Thyroid gland (tissue), 4 donors: ENCODE results near the gene PLCD3. TPM values are rescaled to one million over a fixed set of nuclear protein-coding genes. Genes with fewer than 3 reads are reported as not detected.

Experiments
- DNase-seq, 2 donors: peaks; one replicate each; pipeline ENCODE4 v3.0.0-alpha.2; 2019
- H3K27ac ChIP-seq, 3 donors: fragments of 200-600 bp; sonication (generic); 1 replicate in 2 of 3; 2 replicates in 1 of 3; pipeline ENCODE4 v1.5.1; 2016 to 2019; ENCODE audit warnings: mild to moderate bottlenecking in 1 of 3, moderate library complexity in 1 of 3
- H3K27me3 ChIP-seq: fragments of 200-600 bp; sonication (generic); one replicate; pipeline ENCODE4 v1.5.1; 2019
- H3K36me3 ChIP-seq, 2 donors: fragments of 200-600 bp; sonication (generic); one replicate each; pipeline ENCODE4 v1.5.1; 2016 to 2019
- H3K4me1 ChIP-seq, 2 donors: fragments of 200-600 bp; sonication (generic); one replicate each; pipeline ENCODE4 v1.5.1; 2017 to 2019
- H3K4me3 ChIP-seq, 3 donors: fragments of 200-600 bp; sonication (generic); replicated peaks in 1 of 3; 1 replicate in 2 of 3; 2 replicates in 1 of 3; pipeline ENCODE4 v1.5.1; 2016; ENCODE audit warnings: mild to moderate bottlenecking in 1 of 3
- H3K9me3 ChIP-seq: fragments of 200-600 bp; sonication (generic); one replicate; pipeline ENCODE4 v1.5.1; 2017
- CTCF ChIP-seq, 6 experiments: fragments of 200-600 bp in 3 of 6; fragments of 450-650 bp in 3 of 6; sonication (generic) in 3 of 6; IDR thresholded peaks; one replicate each; pipeline ENCODE4 v1.5.1; 2016 to 2019; ENCODE audit warnings: antibody characterized with exemption in 6 of 6, mild to moderate bottlenecking in 2 of 6, inconsistent platforms in 1 of 6, moderate library complexity in 1 of 6
- POLR2A ChIP-seq, 2 donors: fragments of 450-650 bp; IDR thresholded peaks; one replicate each; pipeline ENCODE4 v1.6.1; 2017; ENCODE audit warnings: antibody characterized with exemption in 2 of 2, mild to moderate bottlenecking in 2 of 2, moderate library complexity in 1 of 2
- WGBS, 2 donors: methylation state at CpG; one replicate each; pipeline ENCODE4 v1.1.5; 2017; 5-methylcytosine and 5-hydroxymethylcytosine counted together
- intact Hi-C: fragments of 100-400 bp; cut with DNase I; formaldehyde crosslinking; loops from one replicate; pipeline ENCODE4 v1.15.1; 2023
- microRNA-seq: library from miRNA; unstranded; fragments of <30 nt; microRNA quantifications from one replicate; pipeline ENCODE4, GENCODE V29; 2016
- small RNA-seq: library from RNA; depleted of rRNA; stranded (forward); fragments of <200 nt; gene quantifications from one replicate; pipeline ENCODE3, GENCODE V24; 2016
- total RNA-seq, 4 donors: library from RNA; depleted of rRNA; stranded (reverse); fragments of >200 nt; gene quantifications; one replicate each; pipeline ENCODE4 v1.2.3, GENCODE V29; 2016

Gene PLCD3
- total RNA-seq, 4 donors from 2014 or later = 8.6 to 24.8 (median 16.9) TPM

- intact Hi-C loops = no loop called here
- DNase-seq = no peak
- no peaks in the 10 kb centered on the region for H3K9me3 ChIP-seq
- TF ChIP-seq POLR2A (IDR thresholded peaks at IDR 0.05) (no peak), CTCF (IDR thresholded peaks at IDR 0.05) (no peak)
- WGBS, 2 donors = 85 to 86% methylated on average over 1 of the region's 1 CpG
- H3K4me3 ChIP-seq = no peak overlapping the region
- no peaks in the 10 kb centered on the region for H3K36me3 ChIP-seq
- H3K27ac ChIP-seq = no peak overlapping the region
- H3K27me3 ChIP-seq = no peaks in the 10 kb centered on the region
- H3K4me1 ChIP-seq = peaks cover 25 to 28% of the 10 kb centered on the region in 2 donors
Observed at GRCh38 chr17:45063198-45063597, 69.1 kb downstream of the PLCD3 start.

GRCh38 chr17:45061606-45062205 is 70.6 kb downstream of the PLCD3 start:
- H3K4me3 ChIP-seq = peak overlapping the region; percentile 51 to 65 (median 55)
- no peaks in the 10 kb centered on the region for H3K27me3 ChIP-seq
- TF ChIP-seq POLR2A (IDR thresholded peaks at IDR 0.05) (no peak), CTCF (IDR thresholded peaks at IDR 0.05) (no peak)
- H3K36me3 ChIP-seq = no peaks in the 10 kb centered on the region
- no peaks in the 10 kb centered on the region for H3K9me3 ChIP-seq
- DNase-seq = no peak
- intact Hi-C loops = no loop called here
- peaks cover 25 to 28% of the 10 kb centered on the region in 2 donors for H3K4me1 ChIP-seq
- peak overlapping the region in 2 of 3 donors; percentile 79 to 94 for H3K27ac ChIP-seq
- WGBS, 2 donors = 12% methylated on average over 15 of the region's 15 CpGs

DNA sequence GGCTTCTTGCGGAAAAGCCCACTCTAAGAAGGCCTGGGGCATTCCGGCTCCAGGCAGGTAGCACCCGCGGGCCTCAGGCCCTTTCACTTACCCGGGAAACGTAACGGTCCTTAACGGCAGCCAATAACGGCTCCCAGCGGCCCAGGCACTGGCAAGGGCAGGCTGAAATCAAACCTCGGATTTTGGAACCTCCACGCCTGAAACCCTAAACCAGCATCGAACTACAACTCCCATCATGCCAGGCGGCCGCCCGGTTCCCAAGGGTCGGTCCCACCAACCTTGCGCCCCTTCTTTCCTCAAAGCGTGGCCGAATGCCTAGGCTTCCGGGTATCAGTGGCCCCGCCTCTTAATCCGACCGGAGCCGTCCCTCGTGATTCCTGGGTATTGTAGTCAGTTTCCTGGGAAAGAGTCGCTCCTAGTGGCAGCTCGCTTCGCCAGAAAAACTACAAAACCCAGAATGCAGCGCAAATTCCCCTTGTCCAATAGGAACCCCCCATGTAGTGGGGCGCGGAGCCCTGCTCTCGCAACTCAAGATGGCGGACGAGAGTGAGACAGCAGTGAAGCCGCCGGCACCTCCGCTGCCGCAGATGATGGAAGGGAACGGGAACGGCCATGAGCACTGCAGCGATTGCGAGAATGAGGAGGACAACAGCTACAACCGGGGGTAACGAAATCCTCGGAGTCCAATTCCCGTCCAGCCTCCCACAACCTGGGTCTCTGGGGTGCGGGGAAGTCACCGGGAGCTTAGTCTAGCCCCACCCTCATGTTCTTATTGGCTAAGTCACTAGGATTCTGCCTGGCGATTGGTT is 71.3 kb downstream of the PLCD3 start, which contains the start of gene NMT1:
TSS of gene NMT1 (plus strand) at position 521 of the 809 bp plus-strand sequence. CDS start at position 534, 13 bp downstream.
- intact Hi-C loops = no loop called here

GRCh38 chr17:45060382-45060796 is 71.9 kb downstream of the PLCD3 start:
- peaks cover 25 to 28% of the 10 kb centered on the region in 2 donors for H3K4me1 ChIP-seq
- no peaks in the 10 kb centered on the region for H3K27me3 ChIP-seq
- TF ChIP-seq CTCF (IDR thresholded peaks at IDR 0.05) (no peak), POLR2A (IDR thresholded peaks at IDR 0.05) (no peak)
- intact Hi-C loops = no loop called here
- no peaks in the 10 kb centered on the region for H3K9me3 ChIP-seq
- 8 to 17% methylated on average over 15 of the region's 15 CpGs for WGBS, 2 donors
- peak overlapping the region; percentile 49 to 82 (median 71) for H3K27ac ChIP-seq
- peak overlapping the region in 2 of 3 donors; percentile 64 to 65 for H3K4me3 ChIP-seq
- H3K36me3 ChIP-seq = no peaks in the 10 kb centered on the region
- DNase-seq = no peak

More for the DNA sequence above, 71.3 kb downstream of the PLCD3 start, which contains the start of gene NMT1:
- H3K27me3 ChIP-seq = no peaks in the 10 kb centered on the region
- peak within 1 kb of the TSS; percentile 75 to 94 (median 79) for H3K27ac ChIP-seq
- DNase-seq = peak; percentile 98
- 0 to 1% methylated on average over 18 to 36 of the region's 50 CpGs for whole genome bisulfite sequencing, 2 donors
- no peaks in the 10 kb centered on the region for H3K36me3 ChIP-seq
- TF ChIP-seq CTCF (IDR thresholded peaks at IDR 0.05) (peak in 2 of 6 experiments; percentile 24 to 37), POLR2A (IDR thresholded peaks at IDR 0.05) (peak; percentile 64 to 86)
- H3K4me3 ChIP-seq = peak within 1 kb of the TSS; percentile 51 to 65 (median 64)
- H3K9me3 ChIP-seq = no peaks in the 10 kb centered on the region
- peaks cover 25 to 28% of the 10 kb centered on the region in 2 donors for H3K4me1 ChIP-seq

Small RNA genes within 50 kb of the gene (microRNA-seq; reads per million reads assigned to microRNA genes)
- gene MIR6784 = not detected

Small RNA genes within 50 kb of the gene (small RNA-seq; reads per million reads assigned to genes)
- gene MIR6784 (not detected), gene RF00019 (not detected)

Other genes starting within 250 kb of the PLCD3 start
- gene EFTUD2, start 233.1 kb downstream of the PLCD3 start, total RNA-seq = 100 to 1,000 TPM in 1 of 4 donors, 10 to 100 TPM in 3; 49.2 to 110 (median 75.1) TPM
- 1 to 10 TPM in 2 of 4 donors, under 1 TPM in 1, not detected in 1; 0.33 to 2.3 (median 2.0) TPM for gene GFAP, start 217.0 kb downstream of the PLCD3 start, total RNA-seq
- gene KIF18B, start 184.7 kb downstream of the PLCD3 start, total RNA-seq = under 1 TPM in 3 of 4 donors, not detected in 1; 0.11 to 0.50 (median 0.34) TPM
- under 1 TPM in 2 of 4 donors, not detected in 2; 0.59 to 0.75 TPM for gene C1QL1, start 164.2 kb downstream of the PLCD3 start, total RNA-seq
- 100 to 1,000 TPM in 1 of 4 donors, 10 to 100 TPM in 3; 53.5 to 102 (median 72.9) TPM for gene DCAKD, start 80.9 kb downstream of the PLCD3 start, total RNA-seq
- gene NMT1, start 71.2 kb downstream of the PLCD3 start, total RNA-seq = 10 to 100 TPM; 71.7 to 98.9 (median 85.2) TPM
- 10 to 100 TPM; 16.7 to 20.4 (median 17.7) TPM for gene ACBD4, start 3.2 kb upstream of the PLCD3 start, total RNA-seq
- 10 to 100 TPM; 15.6 to 33.5 (median 18.4) TPM for gene HEXIM1, start 16.0 kb upstream of the PLCD3 start, total RNA-seq
- 10 to 100 TPM in 2 of 4 donors, 1 to 10 TPM in 2; 3.9 to 16.3 (median 10.0) TPM for gene HEXIM2, start 29.4 kb upstream of the PLCD3 start, total RNA-seq
- 1 to 10 TPM; 3.2 to 7.6 (median 4.2) TPM for gene FMNL1, start 89.4 kb upstream of the PLCD3 start, total RNA-seq
- not detected for gene SPATA32, start 129.6 kb upstream of the PLCD3 start, total RNA-seq
- 10 to 100 TPM in 1 of 4 donors, 1 to 10 TPM in 3; 4.1 to 21.7 (median 6.2) TPM for gene MAP3K14, start 184.5 kb upstream of the PLCD3 start, total RNA-seq